Suprapubic skin (tissue), 3 donors: ENCODE results near the gene MRPL39.

ENCODE experiments used
- EP300 ChIP-seq: sonication (generic); formaldehyde crosslinking; IDR thresholded peaks from one replicate; pipeline ENCODE4 v1.6.1; 2017; ENCODE audit warnings: antibody characterized with exemption
- POLR2A ChIP-seq, 2 donors: fragments of 450-650 bp; IDR thresholded peaks; one replicate each; pipeline ENCODE4 v1.6.1; 2017; ENCODE audit warnings: antibody characterized with exemption in 2 of 2, mild to moderate bottlenecking in 2 of 2, moderate library complexity in 2 of 2
- TF ChIP-seq, protein P1 (sequence below), 2 donors: fragments of 200-600 bp in 1 of 2; fragments of 450-650 bp in 1 of 2; sonication (generic) in 1 of 2; IDR thresholded peaks; one replicate each; pipeline ENCODE4 v1.5.1; 2016 to 2019; ENCODE audit warnings: antibody characterized with exemption in 2 of 2, mild to moderate bottlenecking in 1 of 2, moderate library complexity in 1 of 2

DNA sequence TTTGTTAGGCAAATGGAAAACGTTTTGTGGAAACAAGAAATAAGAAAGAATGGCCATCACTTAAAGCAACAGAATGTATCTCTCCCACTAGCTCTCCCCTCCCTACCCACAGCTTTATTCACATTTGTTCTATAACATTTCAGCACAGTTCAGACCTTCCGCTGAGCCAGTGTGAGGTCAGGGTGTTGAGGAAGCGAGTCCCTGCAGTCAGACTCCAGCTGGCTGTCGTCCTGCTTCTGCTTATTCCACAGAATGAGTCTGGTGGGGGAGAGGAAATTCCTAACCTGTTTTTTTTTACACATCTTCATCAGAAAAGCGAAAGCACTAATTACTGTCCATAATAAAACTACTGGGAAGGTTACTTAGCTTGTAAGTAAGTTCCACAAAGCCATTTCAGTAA is 39.0 kb downstream of the MRPL39 start:
- TF ChIP-seq EP300, result no peak
- no peak for TF ChIP-seq POLR2A (IDR thresholded peaks at IDR 0.05)
- TF ChIP-seq, protein P1, sequence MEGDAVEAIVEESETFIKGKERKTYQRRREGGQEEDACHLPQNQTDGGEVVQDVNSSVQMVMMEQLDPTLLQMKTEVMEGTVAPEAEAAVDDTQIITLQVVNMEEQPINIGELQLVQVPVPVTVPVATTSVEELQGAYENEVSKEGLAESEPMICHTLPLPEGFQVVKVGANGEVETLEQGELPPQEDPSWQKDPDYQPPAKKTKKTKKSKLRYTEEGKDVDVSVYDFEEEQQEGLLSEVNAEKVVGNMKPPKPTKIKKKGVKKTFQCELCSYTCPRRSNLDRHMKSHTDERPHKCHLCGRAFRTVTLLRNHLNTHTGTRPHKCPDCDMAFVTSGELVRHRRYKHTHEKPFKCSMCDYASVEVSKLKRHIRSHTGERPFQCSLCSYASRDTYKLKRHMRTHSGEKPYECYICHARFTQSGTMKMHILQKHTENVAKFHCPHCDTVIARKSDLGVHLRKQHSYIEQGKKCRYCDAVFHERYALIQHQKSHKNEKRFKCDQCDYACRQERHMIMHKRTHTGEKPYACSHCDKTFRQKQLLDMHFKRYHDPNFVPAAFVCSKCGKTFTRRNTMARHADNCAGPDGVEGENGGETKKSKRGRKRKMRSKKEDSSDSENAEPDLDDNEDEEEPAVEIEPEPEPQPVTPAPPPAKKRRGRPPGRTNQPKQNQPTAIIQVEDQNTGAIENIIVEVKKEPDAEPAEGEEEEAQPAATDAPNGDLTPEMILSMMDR (IDR thresholded peaks at IDR 0.05), result no peak
